ENCODE data around the gene GCH1.

- TF ChIP-seq POLR2A (IDR thresholded peaks at IDR 0.05) = no peak
- TF ChIP-seq CTCF (IDR thresholded peaks at IDR 0.05) = no peak
These were observed 73.0 kb downstream of the GCH1 start for GRCh38 chr14:54829486-54830224.

All from suprapubic skin (tissue), 3 donors.